ENCODE results near the gene PITPNB.

GRCh38 chr22:27872488-27872887, 46.6 kb downstream of the PITPNB start:
- TF ChIP-seq EZH2 (IDR thresholded peaks at IDR 0.05; ENCODE audit: borderline replicate concordance, low read length) (no peak), CTCF (IDR thresholded peaks at IDR 0.05; ENCODE audit: low read length) (no peak)
